Stimulated activated CD4-positive, alpha-beta T cell treated with anti-CD3 and anti-CD28 coated beads, Interleukin-2, amount 100 ng/mL, for 4 hours (primary cell): ENCODE measurements around the gene ETS1.

Experiments used
- DNase-seq: peaks from one replicate; pipeline ENCODE4 v3.0.0-alpha.2; 2020; ENCODE audit warnings: low read depth

Gene ETS1

GRCh38 chr11:128518493-128519207, 68.7 kb downstream of the ETS1 start:
- no peak for DNase-seq

- no peak for DNase-seq
Measured at GRCh38 chr11:128517451-128518230, 69.7 kb downstream of the ETS1 start.

GRCh38 chr11:128516886-128517285, 70.5 kb downstream of the ETS1 start:
- DNase-seq: no peak

DNA sequence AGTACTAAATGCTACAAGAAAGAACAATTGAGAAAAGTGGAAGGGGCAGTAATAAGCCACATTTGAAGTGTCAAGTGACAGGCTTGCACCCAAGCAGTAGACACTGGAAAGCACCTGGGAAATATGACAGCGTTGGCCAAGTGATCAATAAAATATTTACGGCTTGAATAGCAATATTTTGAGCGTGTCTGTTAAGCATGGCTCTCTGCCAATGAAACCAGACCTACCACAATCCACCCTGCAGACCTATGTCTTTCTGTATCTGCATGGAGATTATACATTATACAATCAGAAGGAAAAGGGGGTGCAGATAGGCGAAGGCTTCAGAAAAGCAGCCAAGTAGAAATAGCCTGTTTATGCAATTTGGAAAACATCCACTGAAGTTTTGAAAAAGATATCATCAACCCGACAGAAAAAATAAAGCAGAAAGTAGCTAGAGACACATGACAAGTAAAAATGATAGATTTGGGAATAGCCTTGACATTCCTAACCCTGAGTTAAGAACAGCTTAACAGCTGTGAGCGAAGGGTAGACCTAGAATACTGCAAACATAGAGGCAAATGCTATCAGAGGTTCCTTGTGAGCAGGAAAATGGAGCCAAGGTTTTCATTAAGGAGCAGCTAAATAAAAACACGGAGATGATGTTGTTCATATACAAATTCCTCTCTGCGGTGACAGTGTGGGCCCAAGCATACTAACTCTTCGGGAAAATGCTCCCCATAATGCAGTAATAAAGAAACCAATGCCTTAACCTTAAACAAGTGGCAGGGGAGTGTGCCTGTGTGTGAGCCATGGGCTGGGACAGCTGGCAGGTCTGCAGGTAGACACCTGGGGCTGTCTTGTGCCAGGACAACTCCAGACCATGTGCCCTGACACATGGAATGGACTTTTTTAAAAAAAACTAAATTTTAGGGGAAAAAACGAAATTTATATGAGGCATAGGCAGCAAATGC, 71.3 kb downstream of the ETS1 start:
- no peak for DNase-seq

GRCh38 chr11:128515086-128515485, 72.3 kb downstream of the ETS1 start:
- no peak for DNase-seq

DNA sequence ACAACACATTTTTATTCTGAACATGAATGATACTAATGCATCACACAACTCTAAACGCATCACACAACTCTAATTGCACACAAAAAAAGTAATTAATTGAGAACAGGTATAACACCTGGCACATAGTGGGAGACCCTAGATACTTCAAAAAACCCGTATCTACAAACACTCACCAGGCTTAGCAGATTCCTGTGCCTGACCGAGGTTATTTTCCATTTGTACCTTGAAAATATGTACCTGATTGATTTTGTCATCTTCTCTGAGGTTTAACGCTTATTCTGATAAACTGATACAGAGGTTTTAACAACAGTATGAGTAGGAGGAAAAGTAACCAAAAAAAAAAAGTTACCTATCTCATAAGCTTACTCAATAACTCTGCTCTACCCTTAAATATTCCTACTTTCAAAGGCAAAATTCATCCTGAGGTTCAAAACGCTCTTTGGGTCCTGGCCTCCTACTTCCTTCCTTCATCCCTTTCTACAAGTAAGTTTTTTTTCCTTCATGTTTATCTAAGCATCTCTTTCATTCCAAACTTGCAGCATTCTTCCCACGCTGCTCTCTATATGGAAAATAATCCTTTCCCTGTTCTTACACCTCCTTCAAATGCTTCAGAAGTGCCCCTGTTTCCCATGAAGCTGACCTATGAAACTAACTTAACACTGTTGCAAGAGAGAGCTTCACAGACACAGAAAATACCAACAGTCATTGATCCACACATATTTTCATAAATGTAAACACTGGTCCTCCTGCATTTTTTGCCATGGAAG, 73.3 kb downstream of the ETS1 start:
- no peak for DNase-seq

- DNase-seq: no peak
Measured at GRCh38 chr11:128512474-128512996, 74.8 kb downstream of the ETS1 start.

DNA sequence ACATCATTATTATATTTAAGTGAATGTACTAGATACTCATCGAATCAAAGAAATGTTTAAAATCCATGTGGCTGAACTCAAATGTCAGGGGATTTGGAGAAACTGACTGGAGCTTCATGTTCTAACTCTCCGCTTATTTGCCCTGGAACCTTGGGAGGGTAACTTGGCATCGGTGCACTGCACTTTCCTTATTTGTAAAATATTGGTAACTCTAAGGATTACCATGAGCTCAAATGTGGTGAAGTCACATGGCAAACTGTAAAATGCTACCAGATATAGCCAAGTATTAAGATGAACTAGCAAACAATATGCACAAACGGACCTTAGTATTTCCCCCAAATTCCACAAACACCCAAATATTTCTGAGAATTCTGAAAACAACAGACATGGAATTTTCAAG, 75.6 kb downstream of the ETS1 start:
- no peak for DNase-seq

GRCh38 chr11:128509621-128510389, 77.6 kb downstream of the ETS1 start:
- DNase-seq: no peak

DNA sequence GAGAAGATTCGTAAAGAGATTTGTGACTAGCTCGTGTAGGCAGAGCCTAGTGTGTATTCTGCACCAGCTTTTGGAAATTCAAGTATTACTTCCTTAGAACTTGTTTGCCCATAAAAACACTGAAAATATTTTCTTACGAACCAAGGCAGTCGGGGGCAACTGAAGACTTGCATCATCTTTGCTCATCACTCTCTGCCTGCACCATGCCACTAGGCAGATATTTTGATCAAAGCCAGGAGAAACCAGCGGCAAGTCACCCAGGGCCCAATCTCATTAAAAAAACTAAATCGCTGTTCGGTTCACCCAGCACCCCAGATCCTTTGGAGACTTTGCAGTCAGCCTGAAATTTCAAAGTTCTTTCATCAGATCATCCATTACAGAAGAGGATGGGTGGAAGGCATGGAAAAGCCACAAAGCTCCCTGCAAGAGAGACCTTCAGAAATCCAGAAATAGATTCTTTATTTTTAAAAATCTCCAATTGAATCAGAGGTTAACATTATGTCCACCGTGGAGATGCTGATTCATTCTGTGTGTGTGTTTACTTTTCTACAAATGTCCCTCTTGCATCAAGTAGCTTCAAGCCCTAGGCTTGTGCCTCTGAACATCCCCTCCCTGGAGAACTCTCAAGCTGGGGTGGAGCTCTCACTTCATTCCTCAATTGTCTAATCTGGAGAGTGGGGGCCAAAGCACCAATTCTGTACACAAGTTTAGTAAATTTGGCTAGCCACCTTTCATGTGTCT, 78.4 kb downstream of the ETS1 start:
- no peak for DNase-seq

- no peak for DNase-seq
Measured at GRCh38 chr11:128507936-128508335, 79.4 kb downstream of the ETS1 start.

GRCh38 chr11:128506999-128507611, 80.3 kb downstream of the ETS1 start:
- no peak for DNase-seq

- DNase-seq: no peak
Measured at GRCh38 chr11:128506356-128506755, 81.0 kb downstream of the ETS1 start.

GRCh38 chr11:128505449-128506065, 81.8 kb downstream of the ETS1 start:
- no peak for DNase-seq

DNA sequence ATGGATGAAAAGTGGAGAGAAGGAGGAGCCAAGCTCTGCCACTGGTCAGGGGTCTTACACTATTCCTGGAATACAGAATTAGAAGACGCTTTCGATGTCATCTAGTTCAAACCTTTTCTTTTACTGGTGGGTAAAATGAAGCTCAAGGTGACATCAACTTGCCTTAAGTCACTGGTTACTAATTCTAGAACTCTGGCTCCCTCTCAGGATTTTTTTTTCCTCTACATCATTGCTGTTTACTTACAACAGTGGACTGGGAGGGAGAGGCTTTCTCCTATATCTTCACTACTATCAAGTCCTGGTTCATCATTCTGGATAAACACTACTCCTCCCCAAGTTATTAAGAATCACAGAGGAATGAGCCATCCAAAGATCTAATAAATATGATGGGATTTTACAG, 82.9 kb downstream of the ETS1 start:
- no peak for DNase-seq

DNA sequence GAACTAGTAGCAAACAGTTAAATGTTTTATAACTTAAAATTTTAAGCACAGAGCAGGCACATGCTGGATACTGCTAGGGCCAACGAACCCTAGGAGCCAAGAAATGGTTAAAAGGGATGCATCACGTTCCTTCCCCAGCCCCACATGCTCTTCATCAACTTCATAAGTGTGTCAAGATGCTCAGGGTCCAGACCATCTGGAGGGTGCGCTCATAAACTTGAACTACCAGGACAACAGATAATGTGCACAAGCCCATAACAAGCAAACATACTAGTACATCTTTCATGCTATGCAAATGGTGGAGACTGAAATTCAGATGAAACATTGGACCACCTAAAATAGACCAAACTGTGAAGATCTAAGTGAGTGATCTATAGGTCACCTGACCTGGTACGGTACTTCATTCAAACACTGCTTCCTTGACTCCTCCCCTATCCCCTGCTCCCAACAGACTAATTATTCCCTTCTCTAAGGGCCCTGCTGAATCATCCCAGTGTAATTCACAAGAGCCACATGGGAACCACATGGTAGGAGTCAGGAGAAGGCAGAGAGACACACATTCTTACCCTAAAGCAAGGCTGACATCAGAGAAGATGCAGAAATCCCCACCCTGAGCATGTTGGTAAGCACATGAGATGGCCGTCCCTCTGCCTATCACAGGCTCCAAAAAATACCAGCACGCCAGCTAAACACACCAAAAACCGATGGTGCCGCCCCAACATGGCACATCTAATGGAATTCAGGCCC, 83.9 kb downstream of the ETS1 start:
- DNase-seq: no peak

DNA sequence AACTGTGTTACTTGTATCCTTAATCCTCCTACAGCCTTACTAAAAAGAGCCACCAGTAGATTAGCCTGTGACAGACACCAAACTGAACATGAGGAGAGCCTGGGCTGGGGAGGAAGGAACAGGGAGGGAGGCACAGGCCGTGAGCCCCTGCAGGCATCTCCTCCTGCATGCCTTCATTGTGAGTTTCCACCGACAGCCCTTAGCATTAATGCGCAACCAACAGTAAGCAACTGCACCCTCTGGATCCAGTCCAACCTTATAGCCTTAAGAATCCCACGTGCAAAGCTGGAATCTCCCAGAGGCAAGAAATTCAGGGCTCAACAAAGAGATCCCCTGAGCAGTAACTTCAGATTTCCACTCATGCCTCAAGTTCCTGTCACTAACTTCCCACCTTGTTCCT, 84.6 kb downstream of the ETS1 start:
- DNase-seq: no peak
